ENCODE data around the gene PBOV1. TPM values are rescaled to one million over a fixed set of nuclear protein-coding genes. Genes with fewer than 3 reads are reported as not detected.

PBOV1 gene
- total RNA-seq, 1 donor from 2014 or later = not detected

DNA sequence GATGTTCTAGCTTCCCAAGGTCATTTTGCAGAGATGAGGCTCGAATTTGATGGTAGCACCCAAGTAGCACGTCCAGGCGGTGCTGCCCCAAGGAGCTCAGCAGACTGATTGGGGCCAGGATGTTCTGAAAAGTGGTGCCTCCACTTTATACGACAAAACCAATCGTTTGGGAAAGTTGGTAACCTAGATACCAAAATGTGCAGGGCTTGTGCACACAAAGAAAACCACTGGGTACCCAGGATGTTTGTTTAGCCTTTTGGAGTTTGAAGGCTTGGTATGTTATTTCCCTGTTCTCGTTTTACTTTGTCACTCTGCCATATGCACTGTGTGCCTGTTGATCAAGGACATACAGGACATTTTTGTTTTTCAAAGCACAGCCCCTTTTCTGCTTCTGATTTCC, 40.7 kb upstream of the PBOV1 start:
- Mint-ChIP-seq H3K36me3 (ENCODE audit: unreplicated experiment) (no peaks in the 10 kb centered on the region), H3K27me3 (ENCODE audit: unreplicated experiment) (peaks cover 9% of the 10 kb centered on the region), H3K4me3 (ENCODE audit: unreplicated experiment) (no peak overlapping the region), H3K27ac (ENCODE audit: unreplicated experiment) (no peak overlapping the region), H3K4me1 (ENCODE audit: unreplicated experiment) (no peaks in the 10 kb centered on the region), H3K9me3 (ENCODE audit: unreplicated experiment) (no peaks in the 10 kb centered on the region)
- no peak for DNase-seq (ENCODE audit: extremely low spot score, unreplicated experiment)
- TF ChIP-seq, protein P1, sequence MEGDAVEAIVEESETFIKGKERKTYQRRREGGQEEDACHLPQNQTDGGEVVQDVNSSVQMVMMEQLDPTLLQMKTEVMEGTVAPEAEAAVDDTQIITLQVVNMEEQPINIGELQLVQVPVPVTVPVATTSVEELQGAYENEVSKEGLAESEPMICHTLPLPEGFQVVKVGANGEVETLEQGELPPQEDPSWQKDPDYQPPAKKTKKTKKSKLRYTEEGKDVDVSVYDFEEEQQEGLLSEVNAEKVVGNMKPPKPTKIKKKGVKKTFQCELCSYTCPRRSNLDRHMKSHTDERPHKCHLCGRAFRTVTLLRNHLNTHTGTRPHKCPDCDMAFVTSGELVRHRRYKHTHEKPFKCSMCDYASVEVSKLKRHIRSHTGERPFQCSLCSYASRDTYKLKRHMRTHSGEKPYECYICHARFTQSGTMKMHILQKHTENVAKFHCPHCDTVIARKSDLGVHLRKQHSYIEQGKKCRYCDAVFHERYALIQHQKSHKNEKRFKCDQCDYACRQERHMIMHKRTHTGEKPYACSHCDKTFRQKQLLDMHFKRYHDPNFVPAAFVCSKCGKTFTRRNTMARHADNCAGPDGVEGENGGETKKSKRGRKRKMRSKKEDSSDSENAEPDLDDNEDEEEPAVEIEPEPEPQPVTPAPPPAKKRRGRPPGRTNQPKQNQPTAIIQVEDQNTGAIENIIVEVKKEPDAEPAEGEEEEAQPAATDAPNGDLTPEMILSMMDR (IDR thresholded peaks at IDR 0.05) = no peak

DNA sequence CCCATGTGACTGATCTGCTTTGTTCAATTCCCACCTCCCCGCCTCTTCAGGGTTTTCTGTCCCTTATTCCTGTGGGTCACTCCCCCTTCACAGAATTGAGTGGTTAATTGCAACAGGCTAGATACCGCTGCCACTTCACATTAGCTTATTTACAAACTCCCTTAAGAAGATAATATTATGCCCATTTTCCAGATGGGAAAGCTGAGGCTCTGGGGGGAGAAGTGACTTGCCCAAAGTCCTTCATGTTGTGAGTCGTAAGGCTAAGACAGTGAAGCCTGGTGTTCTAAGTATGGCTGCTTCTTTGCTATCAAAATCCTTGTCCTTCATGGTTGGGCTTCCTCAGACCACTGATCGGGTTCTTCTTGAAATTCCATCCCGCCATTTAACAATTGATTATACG, 39.9 kb upstream of the PBOV1 start:
- no peak for DNase-seq (ENCODE audit: extremely low spot score, unreplicated experiment)
- H3K36me3 Mint-ChIP-seq (ENCODE audit: unreplicated experiment) = no peaks in the 10 kb centered on the region
- H3K4me3 Mint-ChIP-seq (ENCODE audit: unreplicated experiment) = no peak overlapping the region
- no peak overlapping the region for H3K27ac Mint-ChIP-seq (ENCODE audit: unreplicated experiment)
- H3K27me3 Mint-ChIP-seq (ENCODE audit: unreplicated experiment) = peaks cover 9% of the 10 kb centered on the region
- no peaks in the 10 kb centered on the region for H3K9me3 Mint-ChIP-seq (ENCODE audit: unreplicated experiment)
- TF ChIP-seq, protein P1 (IDR thresholded peaks at IDR 0.05) = no peak
- no peaks in the 10 kb centered on the region for H3K4me1 Mint-ChIP-seq (ENCODE audit: unreplicated experiment)

DNA sequence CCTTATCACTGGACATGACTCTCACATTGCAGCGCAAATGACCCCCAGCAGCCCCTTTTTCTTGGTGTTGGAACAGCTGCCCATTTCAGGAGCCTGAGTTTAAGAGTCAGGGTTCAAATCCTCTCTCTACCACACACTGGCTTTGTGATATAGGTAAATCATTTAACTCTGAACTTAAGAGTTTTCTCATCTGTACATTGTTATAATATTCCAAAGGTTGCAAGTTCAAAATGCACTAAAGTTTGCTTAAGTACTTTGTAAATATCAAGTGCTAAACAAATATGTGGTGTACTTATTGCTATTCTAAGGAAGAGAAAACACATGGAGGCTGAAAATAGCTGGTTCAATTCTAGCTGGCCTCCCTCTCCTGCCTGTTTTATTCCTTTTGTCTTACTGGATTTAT, 39.3 kb upstream of the PBOV1 start:
- H3K27me3 Mint-ChIP-seq (ENCODE audit: unreplicated experiment) = peaks cover 9% of the 10 kb centered on the region

DNA sequence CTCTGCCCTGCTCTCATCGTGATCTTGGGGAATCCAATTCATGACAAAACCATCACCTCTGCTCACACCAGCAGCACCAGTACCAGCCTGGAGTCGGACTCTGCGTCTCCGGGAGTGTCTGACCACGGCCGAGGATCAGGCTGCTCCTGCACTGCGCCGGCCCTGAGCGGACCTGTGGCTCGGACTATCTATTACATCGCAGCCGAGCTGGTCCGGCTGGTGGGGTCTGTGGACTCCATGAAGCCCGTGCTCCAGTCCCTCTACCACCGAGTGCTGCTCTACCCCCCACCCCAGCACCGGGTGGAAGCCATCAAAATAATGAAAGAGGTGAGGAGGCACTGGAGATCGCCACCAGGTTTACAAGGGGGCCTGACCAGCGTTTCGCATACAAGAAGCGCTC, 37.2 kb upstream of the PBOV1 start:
- Mint-ChIP-seq H3K27me3 (ENCODE audit: unreplicated experiment) (peaks cover 3% of the 10 kb centered on the region), H3K9me3 (ENCODE audit: unreplicated experiment) (no peaks in the 10 kb centered on the region), H3K4me3 (ENCODE audit: unreplicated experiment) (no peak overlapping the region), H3K36me3 (ENCODE audit: unreplicated experiment) (no peaks in the 10 kb centered on the region), H3K27ac (ENCODE audit: unreplicated experiment) (no peak overlapping the region), H3K4me1 (ENCODE audit: unreplicated experiment) (no peaks in the 10 kb centered on the region)
- DNase-seq (ENCODE audit: extremely low spot score, unreplicated experiment) = peak; percentile 78
- TF ChIP-seq, protein P1 (IDR thresholded peaks at IDR 0.05) = no peak

More for the DNA sequence above, 39.3 kb upstream of the PBOV1 start:
- no peak overlapping the region for H3K4me3 Mint-ChIP-seq (ENCODE audit: unreplicated experiment)
- H3K27ac Mint-ChIP-seq (ENCODE audit: unreplicated experiment) = no peak overlapping the region
- H3K4me1 Mint-ChIP-seq (ENCODE audit: unreplicated experiment) = no peaks in the 10 kb centered on the region
- TF ChIP-seq, protein P1 (IDR thresholded peaks at IDR 0.05) = no peak
- DNase-seq (ENCODE audit: extremely low spot score, unreplicated experiment) = no peak
- no peaks in the 10 kb centered on the region for H3K36me3 Mint-ChIP-seq (ENCODE audit: unreplicated experiment)
- no peaks in the 10 kb centered on the region for H3K9me3 Mint-ChIP-seq (ENCODE audit: unreplicated experiment)

DNA sequence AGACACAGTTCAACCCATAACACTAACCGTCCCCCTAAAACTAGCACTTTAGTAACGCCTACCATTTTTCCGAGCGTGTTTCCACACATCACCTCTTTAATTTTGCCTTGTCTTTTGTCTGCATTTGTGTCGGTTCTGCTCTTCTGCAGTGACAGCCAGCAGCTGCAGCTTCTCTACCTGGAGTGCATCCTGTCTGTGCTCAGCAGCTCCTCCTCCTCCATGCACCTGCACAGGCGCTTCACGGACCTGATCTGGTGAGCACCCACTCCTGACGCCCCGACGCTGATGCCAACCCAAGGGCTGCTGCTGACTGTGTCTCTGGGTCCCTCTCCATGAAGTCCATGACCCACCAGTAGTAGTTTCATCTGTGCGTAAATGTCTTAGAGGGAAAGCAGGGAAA, 35.4 kb upstream of the PBOV1 start:
- H3K27ac Mint-ChIP-seq (ENCODE audit: unreplicated experiment) = no peak overlapping the region
- no peaks in the 10 kb centered on the region for H3K9me3 Mint-ChIP-seq (ENCODE audit: unreplicated experiment)
- no peaks in the 10 kb centered on the region for H3K4me1 Mint-ChIP-seq (ENCODE audit: unreplicated experiment)
- H3K36me3 Mint-ChIP-seq (ENCODE audit: unreplicated experiment) = no peaks in the 10 kb centered on the region
- peak; percentile 42 for DNase-seq (ENCODE audit: extremely low spot score, unreplicated experiment)
- H3K27me3 Mint-ChIP-seq (ENCODE audit: unreplicated experiment) = no peaks in the 10 kb centered on the region
- no peak overlapping the region for H3K4me3 Mint-ChIP-seq (ENCODE audit: unreplicated experiment)
- TF ChIP-seq, protein P1 (IDR thresholded peaks at IDR 0.05) = no peak
